Lower leg skin (tissue), 3 donors: ENCODE data around the gene HLA-DOB.

ENCODE experiments used
- POLR2A ChIP-seq, 2 donors: fragments of 450-650 bp; IDR thresholded peaks; one replicate each; pipeline ENCODE4 v1.6.1; 2016 to 2017; ENCODE audit warnings: antibody characterized with exemption in 2 of 2, mild to moderate bottlenecking in 1 of 2, moderate library complexity in 1 of 2
- TF ChIP-seq, protein P1 (sequence below), 3 donors: fragments of 450-650 bp; IDR thresholded peaks; one replicate each; pipeline ENCODE4 v1.5.1; 2016; ENCODE audit warnings: antibody characterized with exemption in 3 of 3, mild to moderate bottlenecking in 3 of 3, moderate library complexity in 2 of 3

DNA sequence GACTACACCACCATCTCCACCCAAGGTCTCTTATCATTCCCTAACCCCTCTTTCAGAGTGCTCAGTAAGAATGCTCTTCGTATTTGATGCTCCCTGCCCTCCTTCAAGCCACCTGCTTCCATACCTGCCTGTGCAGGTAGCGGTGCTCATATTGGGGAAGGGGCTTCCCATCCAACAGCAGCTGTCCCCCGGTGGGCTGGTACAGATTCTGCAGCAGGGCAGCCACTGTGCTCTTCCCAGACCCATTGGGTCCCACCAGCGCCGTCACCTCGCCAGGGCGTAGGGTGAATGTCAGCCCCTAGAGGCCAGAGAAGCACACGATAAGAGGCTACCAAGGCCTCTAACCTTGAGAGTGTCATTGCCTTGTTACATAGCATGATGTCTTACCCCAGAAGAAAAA, 31.0 kb upstream of the HLA-DOB start:
- TF ChIP-seq, protein P1, sequence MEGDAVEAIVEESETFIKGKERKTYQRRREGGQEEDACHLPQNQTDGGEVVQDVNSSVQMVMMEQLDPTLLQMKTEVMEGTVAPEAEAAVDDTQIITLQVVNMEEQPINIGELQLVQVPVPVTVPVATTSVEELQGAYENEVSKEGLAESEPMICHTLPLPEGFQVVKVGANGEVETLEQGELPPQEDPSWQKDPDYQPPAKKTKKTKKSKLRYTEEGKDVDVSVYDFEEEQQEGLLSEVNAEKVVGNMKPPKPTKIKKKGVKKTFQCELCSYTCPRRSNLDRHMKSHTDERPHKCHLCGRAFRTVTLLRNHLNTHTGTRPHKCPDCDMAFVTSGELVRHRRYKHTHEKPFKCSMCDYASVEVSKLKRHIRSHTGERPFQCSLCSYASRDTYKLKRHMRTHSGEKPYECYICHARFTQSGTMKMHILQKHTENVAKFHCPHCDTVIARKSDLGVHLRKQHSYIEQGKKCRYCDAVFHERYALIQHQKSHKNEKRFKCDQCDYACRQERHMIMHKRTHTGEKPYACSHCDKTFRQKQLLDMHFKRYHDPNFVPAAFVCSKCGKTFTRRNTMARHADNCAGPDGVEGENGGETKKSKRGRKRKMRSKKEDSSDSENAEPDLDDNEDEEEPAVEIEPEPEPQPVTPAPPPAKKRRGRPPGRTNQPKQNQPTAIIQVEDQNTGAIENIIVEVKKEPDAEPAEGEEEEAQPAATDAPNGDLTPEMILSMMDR (IDR thresholded peaks at IDR 0.05) = no peak
- no peak for TF ChIP-seq POLR2A (IDR thresholded peaks at IDR 0.05)
